Transverse colon (tissue), 4 donors: ENCODE measurements around the gene KAZN. TPM values are rescaled to one million over a fixed set of nuclear protein-coding genes. Genes with fewer than 3 reads are reported as not detected.

Source experiments
- DNase-seq: peaks from one replicate; pipeline ENCODE4 v3.0.0-alpha.2; 2019
- H3K27ac ChIP-seq, 4 donors: fragments of 200-600 bp; sonication (generic); 2 replicates each; pipeline ENCODE4 v1.5.1; 2016 to 2018; ENCODE audit warnings: inconsistent platforms in 4 of 4
- H3K27me3 ChIP-seq: fragments of 200-600 bp; sonication (generic); 2 replicates; pipeline ENCODE4 v1.5.1; 2017; ENCODE audit warnings: inconsistent platforms
- H3K36me3 ChIP-seq, 4 donors: fragments of 200-600 bp; sonication (generic); 2 replicates each; pipeline ENCODE4 v1.5.1; 2017 to 2019; ENCODE audit warnings: inconsistent platforms in 4 of 4
- H3K4me1 ChIP-seq, 4 donors: fragments of 200-600 bp; sonication (generic); 2 replicates each; pipeline ENCODE4 v1.5.1; 2017 to 2020; ENCODE audit warnings: inconsistent platforms in 4 of 4
- H3K4me3 ChIP-seq, 4 donors: fragments of 200-600 bp; sonication (generic); 1 replicate in 1 of 4; 2 replicates in 3 of 4; pipeline versions ENCODE4 v1.5.1 to v1.6.1; 2017 to 2019; ENCODE audit warnings: inconsistent platforms in 4 of 4
- H3K9me3 ChIP-seq, 2 donors: fragments of 200-600 bp; sonication (generic); 2 replicates each; pipeline ENCODE4 v1.5.1; 2017 to 2019; ENCODE audit warnings: inconsistent platforms in 2 of 2
- CTCF ChIP-seq, 5 experiments: fragments of 200-600 bp in 3 of 5; fragments of 450-650 bp in 2 of 5; sonication (generic) in 3 of 5; IDR thresholded peaks; 1 replicate in 2 of 5; 2 replicates in 3 of 5; pipeline ENCODE4 v1.5.1; 2016 to 2017; ENCODE audit warnings: antibody characterized with exemption in 5 of 5, inconsistent platforms in 3 of 5, mild to moderate bottlenecking in 2 of 5, moderate library complexity in 1 of 5
- EP300 ChIP-seq: sonication (generic); formaldehyde crosslinking; IDR thresholded peaks from one replicate; pipeline ENCODE4 v1.6.1; 2017; ENCODE audit warnings: antibody characterized with exemption, low read depth
- POLR2A ChIP-seq: fragments of 450-650 bp; IDR thresholded peaks from one replicate; pipeline ENCODE4 v1.6.1; 2016; ENCODE audit warnings: antibody characterized with exemption, mild to moderate bottlenecking, moderate library complexity
- POLR2AphosphoS5 ChIP-seq, 3 donors: sonication (generic); formaldehyde crosslinking; IDR thresholded peaks; one replicate each; pipeline ENCODE4 v1.6.1; 2016; ENCODE audit warnings: antibody characterized with exemption in 3 of 3
- WGBS, 2 donors: methylation state at CpG; one replicate each; pipeline ENCODE4 v1.1.5; 2018; ENCODE audit warnings: low coverage in 1 of 2; 5-methylcytosine and 5-hydroxymethylcytosine counted together
- in situ Hi-C, 4 donors: fragments of 200-750 bp; cut with MboI; loops; one replicate each; pipeline versions ENCODE4 v1.15.0 to v1.15.1; 2017; ENCODE audit warnings: low sequenced_read_pairs in 3 of 4, low pct_ligation_motif_present in 1 of 4, low pct_unique_long_range_greater_than_20kb in 1 of 4
- intact Hi-C: fragments of 100-400 bp; cut with DNase I; formaldehyde crosslinking; loops from one replicate; pipeline ENCODE4 v1.15.1; 2023; ENCODE audit warnings: low total_unique reads
- total RNA-seq, 4 donors: library from RNA; depleted of rRNA; stranded (reverse); fragments of >200 nt; gene quantifications; one replicate each; pipeline ENCODE4 v1.1.0, GENCODE V29; 2016

Gene KAZN
- total RNA-seq, 4 donors from 2014 or later: 12.0 to 17.1 (median 16.2) TPM

- no peaks in the 10 kb centered on the region for H3K36me3 ChIP-seq
- WGBS, 2 donors: 3% methylated on average over 40 of the region's 56 CpGs; no CpG with 5 or more reads in 1 of the 2 donors
- DNase-seq: peak; percentile 87
- TF ChIP-seq POLR2AphosphoS5 (IDR thresholded peaks at IDR 0.05): peak; percentile 55 to 67 (median 59)
- TF ChIP-seq POLR2A: peak; percentile 62
- TF ChIP-seq EP300: no peak
- in situ Hi-C loops (loop anchor here in 2 of 4 donors (10.0 kb wide), 1 partner anchor 121 kb away; no protein-coding TSS in a partner anchor), intact Hi-C loops (loop anchor here (5.0 kb wide), 2 partner anchors 59 to 119 kb away; no protein-coding TSS in a partner anchor)
- no peaks in the 10 kb centered on the region for H3K9me3 ChIP-seq
- H3K27me3 ChIP-seq: no peaks in the 10 kb centered on the region
- H3K27ac ChIP-seq: peak within 1 kb of the TSS; percentile 91 to 98 (median 96)
- H3K4me1 ChIP-seq: peaks cover 7 to 51% (median 35%) of the 10 kb centered on the region in 4 donors
- peak within 1 kb of the TSS; percentile 64 to 90 (median 77) for H3K4me3 ChIP-seq
Observed at GRCh38 chr1:15153184-15153841, 554.8 kb downstream of the KAZN start, which contains the start of gene TMEM51. TMEM51 (plus strand) TSS chr1:15153747; CDS start chr1:15215088, 61,341 bp downstream.

DNA sequence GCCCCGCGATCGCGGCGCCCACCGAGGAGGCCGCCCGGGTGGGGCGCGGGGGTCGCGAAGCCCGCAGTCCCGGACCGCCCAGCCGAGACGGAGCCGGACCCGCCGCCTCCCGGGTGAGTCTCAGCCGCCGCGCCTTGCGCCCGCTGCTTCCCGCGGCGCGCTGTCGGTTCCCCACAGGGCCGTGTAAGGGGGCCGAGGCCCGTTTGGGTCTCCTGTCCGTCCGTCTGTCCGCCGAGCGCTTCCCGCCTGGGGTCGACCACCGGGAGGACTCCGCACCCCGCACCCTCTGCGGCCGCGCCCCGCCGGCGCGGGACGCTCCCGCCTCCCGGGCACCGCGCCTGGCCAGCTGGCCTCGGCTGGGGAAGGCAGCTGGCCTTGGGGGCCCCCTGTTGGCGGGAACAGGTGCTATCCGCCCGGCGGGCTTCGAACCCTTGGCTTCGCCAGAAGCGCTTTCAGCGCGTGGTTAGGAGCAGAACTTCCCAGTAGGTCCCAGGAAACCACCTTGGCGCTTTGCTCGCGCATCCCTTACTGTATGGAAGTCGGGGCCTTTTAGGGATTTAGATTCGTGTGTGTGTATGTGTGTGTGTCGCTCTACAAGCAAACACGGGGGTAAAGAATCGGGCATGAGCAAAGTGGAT, 555.5 kb downstream of the KAZN start:
- Histone ChIP-seq H3K9me3 (no peaks in the 10 kb centered on the region), H3K27ac (peak overlapping the region; percentile 91 to 98 (median 96)), H3K36me3 (no peaks in the 10 kb centered on the region), H3K27me3 (no peaks in the 10 kb centered on the region), H3K4me1 (peaks cover 7 to 57% (median 38%) of the 10 kb centered on the region in 4 donors), H3K4me3 (peak overlapping the region; percentile 64 to 90 (median 77))
- TF ChIP-seq CTCF (IDR thresholded peaks at IDR 0.05) (peak; percentile 71 to 86 (median 77)), POLR2A (no peak), POLR2AphosphoS5 (IDR thresholded peaks at IDR 0.05) (peak in 2 of 3 donors; percentile 7 to 28), EP300 (no peak)
- intact Hi-C loops (loop anchor here (5.0 kb wide), 2 partner anchors 58 to 118 kb away; no protein-coding TSS in a partner anchor), in situ Hi-C loops (loop anchor here in 2 of 4 donors (10.0 kb wide), 1 partner anchor 121 kb away; no protein-coding TSS in a partner anchor)
- 14% methylated on average over 36 of the region's 74 CpGs; no CpG with 5 or more reads in 1 of the 2 donors for WGBS, 2 donors
- peak; percentile 81 for DNase-seq

DNA sequence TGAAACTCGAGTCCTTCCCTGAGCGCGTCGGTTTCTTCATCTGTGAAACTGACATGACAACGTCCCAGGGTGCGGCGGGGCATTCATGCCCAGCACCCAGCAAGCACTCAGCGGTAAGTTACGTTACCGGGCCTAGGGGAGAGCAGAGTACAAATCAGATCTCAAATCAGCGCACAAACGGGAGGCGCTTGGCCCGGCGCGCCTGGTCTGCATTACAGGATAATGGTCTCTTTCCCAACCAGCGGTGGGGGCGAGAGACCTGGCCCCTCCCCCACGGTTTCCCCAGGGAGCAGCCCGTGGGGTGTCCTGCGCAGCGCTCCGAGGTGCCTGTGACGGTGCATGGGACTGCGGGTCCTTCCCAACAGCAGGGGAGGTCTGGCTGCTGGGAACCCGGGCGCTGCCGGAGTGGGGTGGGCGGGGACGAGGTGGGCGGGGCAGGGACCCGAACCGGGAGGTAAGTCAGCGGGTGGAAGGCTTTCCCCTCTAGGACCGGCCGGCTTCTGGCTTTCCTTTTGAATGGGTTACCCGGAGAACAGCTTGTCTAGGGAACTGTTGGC, 556.1 kb downstream of the KAZN start:
- peak overlapping the region; percentile 64 to 90 (median 77) for H3K4me3 ChIP-seq
- intact Hi-C loops (loop anchor here (5.0 kb wide), 2 partner anchors 58 to 118 kb away; no protein-coding TSS in a partner anchor), in situ Hi-C loops (loop anchor here in 2 of 4 donors (10.0 kb wide), 1 partner anchor 120 kb away; no protein-coding TSS in a partner anchor)
- peak overlapping the region; percentile 91 to 98 (median 96) for H3K27ac ChIP-seq
- H3K27me3 ChIP-seq: no peaks in the 10 kb centered on the region
- H3K4me1 ChIP-seq: peaks cover 7 to 63% (median 42%) of the 10 kb centered on the region in 4 donors
- no peaks in the 10 kb centered on the region for H3K9me3 ChIP-seq
- no peaks in the 10 kb centered on the region for H3K36me3 ChIP-seq
- peak; percentile 49 for DNase-seq
- 13% methylated on average over 25 of the region's 37 CpGs; no CpG with 5 or more reads in 1 of the 2 donors for WGBS, 2 donors
- no peak for TF ChIP-seq POLR2A
- TF ChIP-seq CTCF (IDR thresholded peaks at IDR 0.05): no peak

DNA sequence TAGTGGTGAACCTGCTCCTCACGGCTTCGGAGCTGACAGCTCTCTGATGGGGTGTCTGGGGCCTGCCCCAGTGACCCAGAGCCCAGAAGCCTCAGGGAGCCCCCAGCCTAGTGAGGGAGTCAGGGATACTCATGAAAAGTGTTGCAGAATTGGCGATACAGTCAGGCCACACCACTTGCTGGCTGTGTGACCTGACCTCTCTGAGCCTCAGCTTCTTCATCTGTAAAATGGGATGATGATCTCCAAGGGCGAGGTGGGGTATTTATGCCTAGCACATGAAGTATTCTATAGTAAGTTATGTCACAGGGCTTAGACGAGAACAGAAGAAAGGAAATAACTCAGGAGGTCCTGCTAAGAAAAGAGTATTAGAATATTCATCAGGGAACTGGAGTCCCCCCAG, 556.7 kb downstream of the KAZN start:
- intact Hi-C loops: no loop called here
- in situ Hi-C loops: loop anchor here in 2 of 4 donors (10.0 kb wide), 1 partner anchor 120 kb away; no protein-coding TSS in a partner anchor

More for the DNA sequence above, 556.7 kb downstream of the KAZN start:
- Histone ChIP-seq H3K27ac (peak overlapping the region; percentile 91 to 98 (median 96)), H3K36me3 (no peaks in the 10 kb centered on the region), H3K9me3 (no peaks in the 10 kb centered on the region), H3K27me3 (no peaks in the 10 kb centered on the region), H3K4me3 (peak overlapping the region in 1 of 4 donors; percentile 72), H3K4me1 (peaks cover 7 to 69% (median 44%) of the 10 kb centered on the region in 4 donors)
- TF ChIP-seq CTCF (IDR thresholded peaks at IDR 0.05) (no peak), EP300 (no peak), POLR2A (no peak), POLR2AphosphoS5 (IDR thresholded peaks at IDR 0.05) (no peak)
- DNase-seq: no peak
- WGBS, 2 donors: 67 to 82% methylated on average over 3 to 5 of the region's 5 CpGs
